Brain microvascular endothelial cell (primary cell): ENCODE data around the gene ADAR.

ENCODE experiments used
- DNase-seq: peaks from one replicate; pipeline ENCODE4 v3.0.0-alpha.2; 2020
- H3K27ac ChIP-seq: fragments of 250-450 bp; sonication (Bioruptor Pico); 2 replicates; pipeline ENCODE4 v1.5.1; 2020; ENCODE audit warnings: mild to moderate bottlenecking, moderate library complexity
- H3K27me3 ChIP-seq: fragments of 250-450 bp; sonication (Bioruptor Pico); replicated peaks from 2 replicates; pipeline ENCODE4 v1.5.1; 2020; ENCODE audit warnings: mild to moderate bottlenecking
- H3K36me3 ChIP-seq: fragments of 250-450 bp; sonication (Bioruptor Pico); replicated peaks from 2 replicates; pipeline ENCODE4 v1.5.1; 2020; ENCODE audit warnings: mild to moderate bottlenecking
- H3K4me3 ChIP-seq: 2 replicates; pipeline ENCODE4 v1.5.1; 2011; ENCODE audit warnings: low read depth, mild to moderate bottlenecking, control low read depth, low read length, moderate library complexity
- in situ Hi-C: cut with HindIII; loops from 2 replicates; pipeline ENCODE4 v1.10.0; 2017; ENCODE audit warnings: low sequenced_read_pairs, low pct_ligation_motif_present
- TF ChIP-seq, protein P1 (sequence below): IDR thresholded peaks from 2 replicates; pipeline ENCODE4 v1.5.1; 2011; ENCODE audit warnings: low read depth, mild to moderate bottlenecking, moderate library complexity, low read length, control low read depth, inconsistent platforms; ENCODE audit errors: missing control alignments

Gene ADAR

DNA sequence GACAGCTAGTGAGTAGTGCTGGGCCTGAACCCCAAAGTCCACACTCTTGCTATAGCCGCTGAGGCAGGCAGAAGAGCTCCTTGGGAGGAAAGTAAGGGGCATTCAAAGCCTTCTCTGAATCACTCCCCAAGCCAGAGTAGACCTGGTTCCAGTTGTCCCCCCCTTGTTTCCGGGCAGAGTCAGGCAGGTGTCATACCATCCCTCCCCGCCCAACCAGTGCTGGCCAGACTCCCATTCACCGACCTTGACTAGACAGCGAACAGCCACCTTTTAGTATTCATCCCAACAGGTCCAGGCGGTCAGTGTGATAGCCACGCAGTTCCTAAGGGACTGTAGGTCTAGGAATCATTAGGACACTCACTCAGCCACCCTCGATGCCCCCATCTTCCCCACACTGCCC, 28.6 kb downstream of the ADAR start:
- no peaks in the 10 kb centered on the region for H3K27me3 ChIP-seq
- H3K4me3 ChIP-seq = no peak overlapping the region
- no peak for DNase-seq
- H3K36me3 ChIP-seq = peaks cover 68% of the 10 kb centered on the region
- in situ Hi-C loops = no loop called here
- H3K27ac ChIP-seq = no peak overlapping the region
- TF ChIP-seq, protein P1, sequence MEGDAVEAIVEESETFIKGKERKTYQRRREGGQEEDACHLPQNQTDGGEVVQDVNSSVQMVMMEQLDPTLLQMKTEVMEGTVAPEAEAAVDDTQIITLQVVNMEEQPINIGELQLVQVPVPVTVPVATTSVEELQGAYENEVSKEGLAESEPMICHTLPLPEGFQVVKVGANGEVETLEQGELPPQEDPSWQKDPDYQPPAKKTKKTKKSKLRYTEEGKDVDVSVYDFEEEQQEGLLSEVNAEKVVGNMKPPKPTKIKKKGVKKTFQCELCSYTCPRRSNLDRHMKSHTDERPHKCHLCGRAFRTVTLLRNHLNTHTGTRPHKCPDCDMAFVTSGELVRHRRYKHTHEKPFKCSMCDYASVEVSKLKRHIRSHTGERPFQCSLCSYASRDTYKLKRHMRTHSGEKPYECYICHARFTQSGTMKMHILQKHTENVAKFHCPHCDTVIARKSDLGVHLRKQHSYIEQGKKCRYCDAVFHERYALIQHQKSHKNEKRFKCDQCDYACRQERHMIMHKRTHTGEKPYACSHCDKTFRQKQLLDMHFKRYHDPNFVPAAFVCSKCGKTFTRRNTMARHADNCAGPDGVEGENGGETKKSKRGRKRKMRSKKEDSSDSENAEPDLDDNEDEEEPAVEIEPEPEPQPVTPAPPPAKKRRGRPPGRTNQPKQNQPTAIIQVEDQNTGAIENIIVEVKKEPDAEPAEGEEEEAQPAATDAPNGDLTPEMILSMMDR = no peak

DNA sequence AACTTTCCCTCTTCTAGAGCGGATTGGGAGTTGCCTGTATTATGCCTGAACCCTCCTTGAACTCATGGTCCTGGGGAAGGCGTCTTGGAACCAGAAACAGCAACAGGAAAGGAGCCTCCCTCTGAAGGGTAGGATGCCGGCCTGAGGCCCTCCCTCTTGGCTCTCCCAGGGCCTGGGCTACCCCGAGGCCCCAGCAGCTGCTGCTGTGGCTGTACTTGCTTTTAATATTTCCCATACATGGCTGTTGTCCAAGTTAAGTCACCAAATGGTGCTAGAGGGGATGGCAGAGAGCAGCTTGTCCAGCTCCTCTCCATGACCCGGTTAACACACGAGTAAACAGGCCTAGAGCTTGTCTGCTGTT, 29.9 kb downstream of the ADAR start:
- peaks cover 55% of the 10 kb centered on the region for H3K36me3 ChIP-seq

DNA sequence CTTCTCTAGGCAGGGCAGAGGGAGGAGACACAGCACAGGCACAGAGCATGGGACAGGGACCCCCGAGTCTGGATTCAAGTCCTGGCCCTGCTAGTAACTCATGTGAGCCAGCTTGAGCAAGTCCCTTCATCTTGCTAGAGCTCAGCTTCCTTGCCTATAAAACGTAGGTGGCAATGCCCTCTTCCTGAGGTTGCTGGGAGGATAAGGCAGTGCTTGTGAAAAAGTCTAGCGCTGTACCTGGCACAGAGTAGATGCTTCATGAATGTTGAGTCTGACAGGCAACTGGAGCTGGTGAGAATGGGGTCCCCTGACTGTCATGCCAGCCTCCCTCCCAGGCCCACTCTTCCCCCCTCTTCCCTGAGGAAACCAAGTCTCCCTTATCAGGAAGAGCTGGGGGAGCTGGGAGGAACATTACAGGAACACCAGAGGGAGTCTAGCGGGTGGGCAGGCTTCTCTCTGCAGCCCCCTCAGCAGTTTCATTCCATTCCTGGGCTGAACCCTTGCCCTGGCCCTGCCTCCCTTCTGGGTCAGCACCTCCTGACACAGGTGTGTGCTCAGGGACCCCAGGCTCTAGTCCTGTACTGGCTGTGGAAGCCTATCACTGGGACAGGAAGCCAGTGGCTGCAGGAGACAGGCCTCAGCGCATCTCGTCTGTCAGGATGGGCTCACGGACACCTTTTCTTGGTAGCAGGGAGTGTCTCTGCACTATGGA, 30.5 kb downstream of the ADAR start:
- TF ChIP-seq, protein P1 = no peak
- Histone ChIP-seq H3K4me3 (no peak overlapping the region), H3K36me3 (peaks cover 50% of the 10 kb centered on the region), H3K27ac (no peak overlapping the region), H3K27me3 (no peaks in the 10 kb centered on the region)
- DNase-seq = no peak
- in situ Hi-C loops = no loop called here

More for the DNA sequence above, 29.9 kb downstream of the ADAR start:
- Histone ChIP-seq H3K27ac (no peak overlapping the region), H3K4me3 (no peak overlapping the region), H3K27me3 (no peaks in the 10 kb centered on the region)
- TF ChIP-seq, protein P1 = no peak
- in situ Hi-C loops = no loop called here
- no peak for DNase-seq

DNA sequence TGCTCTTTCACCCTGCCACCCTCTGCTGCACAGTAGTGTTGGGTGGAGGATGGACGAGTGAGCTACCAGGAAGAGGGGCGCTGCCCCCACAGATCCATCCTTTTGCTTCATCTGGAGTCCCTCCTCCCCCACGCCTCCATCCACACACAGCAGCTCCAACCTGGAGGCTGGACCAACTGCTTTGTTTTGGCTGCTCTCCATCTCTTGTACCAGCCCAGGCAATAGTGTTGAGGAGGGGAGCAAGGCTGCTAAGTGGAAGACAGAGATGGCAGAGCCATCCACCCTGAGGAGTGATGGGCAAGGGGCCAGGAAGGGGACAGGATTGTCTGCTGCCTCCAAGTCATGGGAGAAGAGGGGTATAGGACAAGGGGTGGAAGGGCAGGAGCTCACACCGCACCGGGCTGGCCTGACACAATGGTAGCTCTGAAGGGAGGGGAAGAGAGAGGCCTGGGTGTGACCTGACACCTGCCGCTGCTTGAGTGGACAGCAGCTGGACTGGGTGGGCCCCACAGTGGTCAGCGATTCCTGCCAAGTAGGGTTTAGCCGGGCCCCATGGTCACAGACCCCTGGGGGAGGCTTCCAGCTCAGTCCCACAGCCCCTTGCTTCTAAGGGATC, 31.9 kb downstream of the ADAR start:
- Histone ChIP-seq H3K27ac (no peak overlapping the region), H3K36me3 (peaks cover 37% of the 10 kb centered on the region), H3K4me3 (no peak overlapping the region), H3K27me3 (no peaks in the 10 kb centered on the region)
- no peak for DNase-seq
- TF ChIP-seq, protein P1 = no peak
- in situ Hi-C loops = no loop called here

DNA sequence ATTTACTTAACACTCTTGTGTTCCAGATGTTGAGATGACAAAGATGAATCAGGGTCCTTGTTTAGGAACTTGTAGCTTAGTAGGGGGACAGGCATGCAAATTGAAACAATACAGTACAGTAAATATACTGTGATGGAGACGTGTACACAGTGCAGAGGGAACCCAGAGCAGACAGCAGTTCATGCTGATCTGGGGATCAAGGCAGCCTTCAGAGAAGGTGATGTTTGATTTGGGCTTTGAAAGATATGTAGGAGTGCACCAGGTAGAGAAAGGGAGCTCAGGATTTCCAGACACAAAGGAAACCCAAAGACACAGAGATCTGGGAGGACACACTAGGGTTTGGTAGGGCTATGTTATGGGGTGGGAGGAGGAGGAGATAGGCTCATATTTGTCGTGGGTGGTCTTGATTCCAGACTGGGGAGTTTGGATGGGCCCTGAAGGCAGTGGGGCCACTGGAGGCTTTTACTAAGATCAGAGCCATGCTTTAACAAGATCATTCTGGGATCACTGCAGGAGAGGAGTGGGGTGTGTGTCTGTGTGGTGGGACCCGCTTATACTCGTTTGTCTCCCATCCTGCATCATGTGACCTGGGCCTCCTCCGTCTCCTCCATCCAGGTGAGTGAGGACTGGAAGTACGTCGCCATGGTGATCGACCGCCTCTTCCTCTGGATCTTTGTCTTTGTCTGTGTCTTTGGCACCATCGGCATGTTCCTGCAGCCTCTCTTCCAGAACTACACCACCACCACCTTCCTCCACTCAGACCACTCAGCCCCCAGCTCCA, 32.6 kb downstream of the ADAR start:
- H3K4me3 ChIP-seq = no peak overlapping the region
- no peaks in the 10 kb centered on the region for H3K27me3 ChIP-seq
- TF ChIP-seq, protein P1 = no peak
- no peak for DNase-seq
- in situ Hi-C loops = no loop called here
- H3K36me3 ChIP-seq = peaks cover 29% of the 10 kb centered on the region
- no peak overlapping the region for H3K27ac ChIP-seq
